GM21423 (cell line): Measurements from ENCODE around the gene ELK1.

Experiments used
- ATAC-seq: cut with Tn5 transposase; IDR thresholded peaks from one replicate; pipeline ENCODE4 v1.9.1; 2021; ENCODE audit warnings: mild to moderate bottlenecking, moderate library complexity; ENCODE audit not compliant: unreplicated experiment

ELK1 gene

GRCh38 chrX:47646636-47647035, 3.7 kb downstream of the ELK1 start:
- ATAC-seq: no peak

- ATAC-seq: no peak
These were observed 4.8 kb downstream of the ELK1 start for GRCh38 chrX:47645530-47645929.

- no peak for ATAC-seq
These were observed 5.7 kb downstream of the ELK1 start for GRCh38 chrX:47644557-47645091.

- ATAC-seq: no peak
These were observed 6.4 kb downstream of the ELK1 start for GRCh38 chrX:47643926-47644325.

GRCh38 chrX:47638816-47639215, 11.5 kb downstream of the ELK1 start:
- no peak for ATAC-seq

GRCh38 chrX:47637546-47638195, 12.7 kb downstream of the ELK1 start:
- peak; percentile 75 for ATAC-seq

- ATAC-seq: no peak
These were observed 15.3 kb downstream of the ELK1 start for GRCh38 chrX:47634871-47635575.

GRCh38 chrX:47633689-47634590, 16.4 kb downstream of the ELK1 start:
- ATAC-seq: no peak

- no peak for ATAC-seq
These were observed 17.7 kb downstream of the ELK1 start for GRCh38 chrX:47632666-47633065.

GRCh38 chrX:47631676-47632075, 18.7 kb downstream of the ELK1 start:
- ATAC-seq: no peak

GRCh38 chrX:47629419-47630200, 20.8 kb downstream of the ELK1 start, which contains the start of gene CFP:
Gene CFP (minus strand): TSS chrX:47629930. CDS start chrX:47629844, 86 bp downstream.
- ATAC-seq: no peak

- ATAC-seq: no peak
These were observed 21.4 kb downstream of the ELK1 start for GRCh38 chrX:47628982-47629381.

- ATAC-seq: no peak
These were observed 25.0 kb downstream of the ELK1 start for GRCh38 chrX:47625365-47625764.

- ATAC-seq: no peak
These were observed 26.8 kb downstream of the ELK1 start for GRCh38 chrX:47623540-47624027.

- ATAC-seq: no peak
These were observed 28.5 kb downstream of the ELK1 start for GRCh38 chrX:47621851-47622250.

- no peak for ATAC-seq
These were observed 30.1 kb downstream of the ELK1 start for GRCh38 chrX:47620303-47620685.

- ATAC-seq: peak; percentile 81
These were observed 30.7 kb downstream of the ELK1 start, which contains the start of gene SYN1 for GRCh38 chrX:47619486-47620302. Gene SYN1 (minus strand): TSS chrX:47619857. CDS start chrX:47619728, 129 bp downstream.

- ATAC-seq: no peak
These were observed 31.4 kb downstream of the ELK1 start for GRCh38 chrX:47618923-47619485.

- no peak for ATAC-seq
These were observed 35.7 kb downstream of the ELK1 start for GRCh38 chrX:47614618-47615017.
